Panc1 (cell line): ENCODE measurements around the gene FREM2. TPM values are rescaled to one million over a fixed set of nuclear protein-coding genes. Genes with fewer than 3 reads are reported as not detected.

ENCODE experiments used
- ATAC-seq: fragments of 200-7000 bp; cut with Tn5 transposase; 2 replicates; pipeline ENCODE4 v1.9.1; 2020; ENCODE audit warnings: mild to moderate bottlenecking, moderate library complexity
- BruUV-seq: library from RNA; stranded (reverse); fragments of 400-500 nt; replicated peaks from 2 replicates; lab custom pipeline; 2021; lab: Mats Ljungman, UMichigan
- CTCF ChIA-PET: fragments of 300-600 bp; sonication (Branson Sonifier 250); formaldehyde crosslinking; loops from one replicate; lab custom pipeline; 2022; ENCODE audit warnings: antibody characterized with exemption; lab: Charles Lee
- POLR2A ChIA-PET: fragments of 300-600 bp; sonication (Branson Sonifier 250); formaldehyde crosslinking; loops from one replicate; lab custom pipeline; 2022; ENCODE audit warnings: antibody characterized with exemption; lab: Charles Lee
- DNase-seq: peaks from one replicate; pipeline ENCODE4 v3.0.0-alpha.2; 2010; ENCODE audit warnings: low read depth, low spot score
- H3K27ac ChIP-seq: 2 replicates; pipeline ENCODE4 v1.5.1; 2011; ENCODE audit warnings: mild to moderate bottlenecking, low read length, inconsistent platforms
- H3K27me3 ChIP-seq: fragments of 200-500 bp; sonication (Bioruptor generic); 2 replicates; pipeline ENCODE4 v1.6.0; 2014; ENCODE audit warnings: low read length, inconsistent platforms; ENCODE audit not compliant: control insufficient read depth, insufficient read depth
- H3K36me3 ChIP-seq: fragments of 200-500 bp; sonication (Bioruptor generic); 2 replicates; pipeline ENCODE4 v1.5.1; 2014; ENCODE audit warnings: inconsistent platforms, mild to moderate bottlenecking, low read length, moderate library complexity; ENCODE audit not compliant: control insufficient read depth, insufficient read depth
- H3K4me1 ChIP-seq: 2 replicates; pipeline ENCODE4 v1.5.1; 2011; ENCODE audit warnings: inconsistent platforms, mild to moderate bottlenecking, low read length, moderate library complexity; ENCODE audit not compliant: control insufficient read depth, insufficient read depth
- H3K4me3 ChIP-seq, 2 experiments: 2 replicates each; pipeline ENCODE4 v1.5.1; 2011 to 2012; ENCODE audit warnings: low read depth in 2 of 2, low read length in 2 of 2, mild to moderate bottlenecking in 2 of 2, inconsistent platforms in 1 of 2, moderate library complexity in 1 of 2
- H3K9me3 ChIP-seq: fragments of 200-500 bp; sonication (Bioruptor generic); 2 replicates; pipeline ENCODE4 v1.5.1; 2014; ENCODE audit warnings: low read depth, mild to moderate bottlenecking, inconsistent platforms, low read length, moderate library complexity; ENCODE audit not compliant: control insufficient read depth, insufficient read depth
- POLR2AphosphoS5 ChIP-seq: IDR thresholded peaks from 2 replicates; pipeline ENCODE4 v1.6.1; 2012; ENCODE audit warnings: mild to moderate bottlenecking, low read depth, low read length, moderate library complexity
- SIN3A ChIP-seq: IDR thresholded peaks from 2 replicates; pipeline ENCODE4 v1.6.1; 2012; ENCODE audit warnings: low read depth, mild to moderate bottlenecking, low read length, moderate library complexity, borderline replicate concordance; ENCODE audit not compliant: insufficient read depth
- TCF7L2 ChIP-seq: IDR thresholded peaks from 2 replicates; pipeline ENCODE4 v1.6.1; 2011; ENCODE audit warnings: mild to moderate bottlenecking, low read depth, low read length, inconsistent platforms
- in situ Hi-C: cut with HindIII; loops from 2 replicates; pipeline ENCODE4 v1.10.0; 2016; ENCODE audit warnings: low sequenced_read_pairs, low pct_unique_long_range_greater_than_20kb
- intact Hi-C: fragments of 100-400 bp; cut with micrococcal nuclease; formaldehyde crosslinking; loops from one replicate; pipeline ENCODE4 v1.10.0; 2022; ENCODE audit not compliant: unreplicated experiment
- total RNA-seq: library from RNA; stranded (reverse); gene quantifications from one replicate; pipeline ENCODE4 v1.2.1, GENCODE V29; 2021; ENCODE audit not compliant: unreplicated experiment
- TF ChIP-seq, protein P1 (sequence below): fragments of 450-650 bp; IDR thresholded peaks from 2 replicates; pipeline ENCODE4 v1.5.1; 2017; ENCODE audit warnings: mild to moderate bottlenecking
- TF ChIP-seq, protein P2 (sequence below), 2 experiments: IDR thresholded peaks; 2 replicates each; pipeline ENCODE4 v1.6.1; 2011 to 2012; ENCODE audit warnings: low read depth in 2 of 2, control low read depth in 1 of 2, low read length in 1 of 2, mild to moderate bottlenecking in 1 of 2, moderate library complexity in 1 of 2; ENCODE audit not compliant: insufficient read depth in 1 of 2

Gene FREM2
- total RNA-seq, 1 experiment from 2014 or later, result 0.15 TPM

DNA sequence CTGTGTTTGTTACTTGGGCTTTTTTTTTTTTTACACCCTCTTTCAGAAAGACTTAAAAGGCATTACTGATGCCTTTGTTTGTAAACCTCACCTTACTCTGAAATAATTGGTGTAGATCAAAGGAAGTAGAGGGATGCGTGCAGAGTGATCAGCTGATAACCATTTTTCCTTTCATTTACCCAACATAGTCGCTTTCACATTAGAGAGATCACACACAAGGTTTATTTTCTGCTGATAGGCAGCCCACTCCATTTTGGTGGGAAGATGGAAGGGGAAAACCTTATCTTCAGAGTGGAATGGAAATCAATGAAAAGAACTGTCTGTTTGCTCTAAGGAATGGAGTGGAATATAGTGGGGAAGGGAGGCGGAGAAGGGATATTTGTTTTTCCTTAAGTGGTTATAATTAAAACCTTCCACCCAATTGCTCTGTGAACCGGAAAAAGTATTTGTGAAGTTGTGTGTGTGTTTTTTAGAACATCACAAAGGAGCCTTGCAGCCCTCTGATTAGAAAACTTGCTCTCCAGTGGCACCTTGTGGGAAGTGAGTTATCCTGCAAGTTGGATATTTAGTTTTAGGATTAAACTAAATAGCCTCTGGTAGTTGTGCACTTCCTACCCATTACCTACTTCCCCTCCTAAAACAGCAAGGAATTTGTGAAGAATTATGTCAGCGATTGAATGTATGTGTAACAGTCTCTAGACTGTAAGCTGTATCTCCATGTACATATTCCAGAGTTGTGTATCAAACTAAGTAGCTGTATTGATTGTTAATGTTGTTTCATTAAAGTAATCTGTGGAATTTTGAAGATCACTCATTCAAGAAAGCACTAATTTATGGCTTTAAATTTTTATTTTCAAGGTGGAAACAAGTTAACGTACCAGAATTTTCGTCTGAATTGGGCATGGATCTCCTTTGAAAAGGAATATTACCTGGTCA, 76.8 kb downstream of the FREM2 start:
- intact Hi-C loops, result loop anchor here (2.0 kb wide), 1 partner anchor 77 kb away; the partner anchor contains the start of gene FREM2
- no peaks in the 10 kb centered on the region for H3K36me3 ChIP-seq
- BruUV-seq, result no TSS peak
- in situ Hi-C loops, result no loop called here
- DNase-seq (no peak), ATAC-seq (no peak)
- no peaks in the 10 kb centered on the region for H3K4me1 ChIP-seq
- H3K27me3 ChIP-seq, result no peaks in the 10 kb centered on the region
- CTCF ChIA-PET, result interaction anchor here (0.6 kb wide), 1 partner anchor 112 kb away, joined by 3 read pairs; no protein-coding TSS in a partner anchor
- no peak overlapping the region for H3K27ac ChIP-seq
- TF ChIP-seq, protein P1, sequence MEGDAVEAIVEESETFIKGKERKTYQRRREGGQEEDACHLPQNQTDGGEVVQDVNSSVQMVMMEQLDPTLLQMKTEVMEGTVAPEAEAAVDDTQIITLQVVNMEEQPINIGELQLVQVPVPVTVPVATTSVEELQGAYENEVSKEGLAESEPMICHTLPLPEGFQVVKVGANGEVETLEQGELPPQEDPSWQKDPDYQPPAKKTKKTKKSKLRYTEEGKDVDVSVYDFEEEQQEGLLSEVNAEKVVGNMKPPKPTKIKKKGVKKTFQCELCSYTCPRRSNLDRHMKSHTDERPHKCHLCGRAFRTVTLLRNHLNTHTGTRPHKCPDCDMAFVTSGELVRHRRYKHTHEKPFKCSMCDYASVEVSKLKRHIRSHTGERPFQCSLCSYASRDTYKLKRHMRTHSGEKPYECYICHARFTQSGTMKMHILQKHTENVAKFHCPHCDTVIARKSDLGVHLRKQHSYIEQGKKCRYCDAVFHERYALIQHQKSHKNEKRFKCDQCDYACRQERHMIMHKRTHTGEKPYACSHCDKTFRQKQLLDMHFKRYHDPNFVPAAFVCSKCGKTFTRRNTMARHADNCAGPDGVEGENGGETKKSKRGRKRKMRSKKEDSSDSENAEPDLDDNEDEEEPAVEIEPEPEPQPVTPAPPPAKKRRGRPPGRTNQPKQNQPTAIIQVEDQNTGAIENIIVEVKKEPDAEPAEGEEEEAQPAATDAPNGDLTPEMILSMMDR, result peak; percentile 51; the same call in 1 of the 2 replicates
- no peak for TF ChIP-seq POLR2AphosphoS5
- TF ChIP-seq SIN3A, result no peak
- no peak overlapping the region for H3K4me3 ChIP-seq
- POLR2A ChIA-PET, result interaction anchor here (0.7 kb wide), 1 partner anchor 86 kb away, joined by 3 read pairs; no protein-coding TSS in a partner anchor
- H3K9me3 ChIP-seq, result no peaks in the 10 kb centered on the region

- in situ Hi-C loops (no loop called here), intact Hi-C loops (no loop called here)
- BruUV-seq, result no TSS peak
- Histone ChIP-seq H3K27ac (no peak overlapping the region), H3K4me3 (no peak overlapping the region), H3K9me3 (no peaks in the 10 kb centered on the region), H3K27me3 (no peaks in the 10 kb centered on the region), H3K4me1 (no peaks in the 10 kb centered on the region), H3K36me3 (no peaks in the 10 kb centered on the region)
- no peak for ATAC-seq
- CTCF ChIA-PET, result no interaction called here
- POLR2A ChIA-PET, result no interaction called here
- TF ChIP-seq SIN3A (no peak), POLR2AphosphoS5 (no peak), TCF7L2 (no peak)
- TF ChIP-seq, protein P2, sequence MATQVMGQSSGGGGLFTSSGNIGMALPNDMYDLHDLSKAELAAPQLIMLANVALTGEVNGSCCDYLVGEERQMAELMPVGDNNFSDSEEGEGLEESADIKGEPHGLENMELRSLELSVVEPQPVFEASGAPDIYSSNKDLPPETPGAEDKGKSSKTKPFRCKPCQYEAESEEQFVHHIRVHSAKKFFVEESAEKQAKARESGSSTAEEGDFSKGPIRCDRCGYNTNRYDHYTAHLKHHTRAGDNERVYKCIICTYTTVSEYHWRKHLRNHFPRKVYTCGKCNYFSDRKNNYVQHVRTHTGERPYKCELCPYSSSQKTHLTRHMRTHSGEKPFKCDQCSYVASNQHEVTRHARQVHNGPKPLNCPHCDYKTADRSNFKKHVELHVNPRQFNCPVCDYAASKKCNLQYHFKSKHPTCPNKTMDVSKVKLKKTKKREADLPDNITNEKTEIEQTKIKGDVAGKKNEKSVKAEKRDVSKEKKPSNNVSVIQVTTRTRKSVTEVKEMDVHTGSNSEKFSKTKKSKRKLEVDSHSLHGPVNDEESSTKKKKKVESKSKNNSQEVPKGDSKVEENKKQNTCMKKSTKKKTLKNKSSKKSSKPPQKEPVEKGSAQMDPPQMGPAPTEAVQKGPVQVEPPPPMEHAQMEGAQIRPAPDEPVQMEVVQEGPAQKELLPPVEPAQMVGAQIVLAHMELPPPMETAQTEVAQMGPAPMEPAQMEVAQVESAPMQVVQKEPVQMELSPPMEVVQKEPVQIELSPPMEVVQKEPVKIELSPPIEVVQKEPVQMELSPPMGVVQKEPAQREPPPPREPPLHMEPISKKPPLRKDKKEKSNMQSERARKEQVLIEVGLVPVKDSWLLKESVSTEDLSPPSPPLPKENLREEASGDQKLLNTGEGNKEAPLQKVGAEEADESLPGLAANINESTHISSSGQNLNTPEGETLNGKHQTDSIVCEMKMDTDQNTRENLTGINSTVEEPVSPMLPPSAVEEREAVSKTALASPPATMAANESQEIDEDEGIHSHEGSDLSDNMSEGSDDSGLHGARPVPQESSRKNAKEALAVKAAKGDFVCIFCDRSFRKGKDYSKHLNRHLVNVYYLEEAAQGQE (IDR thresholded peaks at IDR 0.05; ENCODE audit: insufficient read depth in 1 of 2, low read depth in 2 of 2, low read length in 1 of 2), result no peak
- TF ChIP-seq, protein P1, result no peak
- no peak for DNase-seq
Observed at GRCh38 chr13:38766799-38767198, 79.9 kb downstream of the FREM2 start.
